A549 (cell line): Measurements from ENCODE around the gene DOCK10.

Experiments used
- CEBPB ChIP-seq, 2 experiments: fragments of >200 bp in 1 of 2; sonication (Bioruptor Twin) in 1 of 2; formaldehyde crosslinking in 1 of 2; IDR thresholded peaks; 2 replicates each; pipeline ENCODE4 v1.6.1; 2012 to 2016
- POLR2A ChIP-seq: IDR thresholded peaks from 2 replicates; pipeline ENCODE4 v1.6.1; 2012; ENCODE audit warnings: mild to moderate bottlenecking, low read length
- RCOR1 ChIP-seq: fragments of 150-350 bp; IDR thresholded peaks from 2 replicates; pipeline ENCODE4 v1.6.1; 2014; ENCODE audit warnings: antibody characterized with exemption, low read length, low read depth
- RNF2 ChIP-seq: fragments of 200-600 bp; sonication (generic); IDR thresholded peaks from 2 replicates; pipeline ENCODE4 v1.6.1; 2016; ENCODE audit warnings: low read depth, mild to moderate bottlenecking, antibody characterized with exemption, moderate library complexity, borderline replicate concordance
- TF ChIP-seq, protein P1 (sequence below): fragments of >200 bp; sonication (Bioruptor Twin); formaldehyde crosslinking; IDR thresholded peaks from 3 replicates; pipeline ENCODE4 v1.5.1; 2016
- TF ChIP-seq, protein P2 (sequence below): fragments of 200-600 bp; sonication (generic); IDR thresholded peaks from 2 replicates; pipeline ENCODE4 v1.6.1; 2016; ENCODE audit warnings: antibody characterized with exemption, mild to moderate bottlenecking, moderate library complexity
- TF ChIP-seq, protein P3 (sequence below): fragments of 450-650 bp; IDR thresholded peaks from 2 replicates; pipeline ENCODE4 v1.6.1; 2014; ENCODE audit warnings: antibody characterized with exemption
- TF ChIP-seq, protein P4 (sequence below): fragments of 150-350 bp; IDR thresholded peaks from 2 replicates; pipeline ENCODE4 v1.6.1; 2014; ENCODE audit warnings: low read depth, mild to moderate bottlenecking, low read length

DNA sequence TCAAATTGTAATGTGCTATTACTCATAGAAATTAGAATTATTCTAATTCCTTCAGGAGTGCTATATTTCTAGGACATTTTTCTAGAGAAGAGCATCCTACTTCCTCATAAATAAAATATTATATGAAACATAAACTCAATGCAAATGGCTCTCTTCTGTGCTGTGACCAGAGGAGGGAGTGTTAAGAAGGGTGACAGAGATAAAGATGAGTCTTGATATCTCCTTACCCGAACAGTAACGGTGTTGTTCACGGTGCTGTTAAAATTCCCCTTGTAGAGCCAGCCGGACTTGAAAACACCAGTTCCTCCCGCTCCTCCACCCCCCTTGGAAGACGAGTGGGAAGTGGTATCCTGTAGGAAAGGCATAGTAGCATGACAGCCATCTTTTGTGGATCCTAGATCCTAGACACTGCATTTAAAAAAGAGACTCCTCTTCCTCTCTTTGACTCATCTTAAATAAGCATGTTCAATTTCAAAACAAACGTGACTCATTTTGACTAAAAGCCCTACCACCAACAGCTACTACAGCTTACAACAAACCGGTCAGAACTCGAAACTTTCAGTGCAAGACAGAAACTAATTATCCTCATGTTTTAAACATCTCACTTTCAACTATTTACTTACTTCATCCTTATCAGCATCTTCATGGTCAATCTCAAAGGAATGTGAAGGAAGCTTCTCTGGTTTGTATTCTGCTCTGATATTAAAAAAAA, 156.3 kb downstream of the DOCK10 start:
- TF ChIP-seq CEBPB (IDR thresholded peaks at IDR 0.05), result no peak
- TF ChIP-seq, protein P1, sequence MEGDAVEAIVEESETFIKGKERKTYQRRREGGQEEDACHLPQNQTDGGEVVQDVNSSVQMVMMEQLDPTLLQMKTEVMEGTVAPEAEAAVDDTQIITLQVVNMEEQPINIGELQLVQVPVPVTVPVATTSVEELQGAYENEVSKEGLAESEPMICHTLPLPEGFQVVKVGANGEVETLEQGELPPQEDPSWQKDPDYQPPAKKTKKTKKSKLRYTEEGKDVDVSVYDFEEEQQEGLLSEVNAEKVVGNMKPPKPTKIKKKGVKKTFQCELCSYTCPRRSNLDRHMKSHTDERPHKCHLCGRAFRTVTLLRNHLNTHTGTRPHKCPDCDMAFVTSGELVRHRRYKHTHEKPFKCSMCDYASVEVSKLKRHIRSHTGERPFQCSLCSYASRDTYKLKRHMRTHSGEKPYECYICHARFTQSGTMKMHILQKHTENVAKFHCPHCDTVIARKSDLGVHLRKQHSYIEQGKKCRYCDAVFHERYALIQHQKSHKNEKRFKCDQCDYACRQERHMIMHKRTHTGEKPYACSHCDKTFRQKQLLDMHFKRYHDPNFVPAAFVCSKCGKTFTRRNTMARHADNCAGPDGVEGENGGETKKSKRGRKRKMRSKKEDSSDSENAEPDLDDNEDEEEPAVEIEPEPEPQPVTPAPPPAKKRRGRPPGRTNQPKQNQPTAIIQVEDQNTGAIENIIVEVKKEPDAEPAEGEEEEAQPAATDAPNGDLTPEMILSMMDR, result no peak
- TF ChIP-seq, protein P2, sequence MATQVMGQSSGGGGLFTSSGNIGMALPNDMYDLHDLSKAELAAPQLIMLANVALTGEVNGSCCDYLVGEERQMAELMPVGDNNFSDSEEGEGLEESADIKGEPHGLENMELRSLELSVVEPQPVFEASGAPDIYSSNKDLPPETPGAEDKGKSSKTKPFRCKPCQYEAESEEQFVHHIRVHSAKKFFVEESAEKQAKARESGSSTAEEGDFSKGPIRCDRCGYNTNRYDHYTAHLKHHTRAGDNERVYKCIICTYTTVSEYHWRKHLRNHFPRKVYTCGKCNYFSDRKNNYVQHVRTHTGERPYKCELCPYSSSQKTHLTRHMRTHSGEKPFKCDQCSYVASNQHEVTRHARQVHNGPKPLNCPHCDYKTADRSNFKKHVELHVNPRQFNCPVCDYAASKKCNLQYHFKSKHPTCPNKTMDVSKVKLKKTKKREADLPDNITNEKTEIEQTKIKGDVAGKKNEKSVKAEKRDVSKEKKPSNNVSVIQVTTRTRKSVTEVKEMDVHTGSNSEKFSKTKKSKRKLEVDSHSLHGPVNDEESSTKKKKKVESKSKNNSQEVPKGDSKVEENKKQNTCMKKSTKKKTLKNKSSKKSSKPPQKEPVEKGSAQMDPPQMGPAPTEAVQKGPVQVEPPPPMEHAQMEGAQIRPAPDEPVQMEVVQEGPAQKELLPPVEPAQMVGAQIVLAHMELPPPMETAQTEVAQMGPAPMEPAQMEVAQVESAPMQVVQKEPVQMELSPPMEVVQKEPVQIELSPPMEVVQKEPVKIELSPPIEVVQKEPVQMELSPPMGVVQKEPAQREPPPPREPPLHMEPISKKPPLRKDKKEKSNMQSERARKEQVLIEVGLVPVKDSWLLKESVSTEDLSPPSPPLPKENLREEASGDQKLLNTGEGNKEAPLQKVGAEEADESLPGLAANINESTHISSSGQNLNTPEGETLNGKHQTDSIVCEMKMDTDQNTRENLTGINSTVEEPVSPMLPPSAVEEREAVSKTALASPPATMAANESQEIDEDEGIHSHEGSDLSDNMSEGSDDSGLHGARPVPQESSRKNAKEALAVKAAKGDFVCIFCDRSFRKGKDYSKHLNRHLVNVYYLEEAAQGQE, result no peak
- no peak for TF ChIP-seq POLR2A
- TF ChIP-seq, protein P3, sequence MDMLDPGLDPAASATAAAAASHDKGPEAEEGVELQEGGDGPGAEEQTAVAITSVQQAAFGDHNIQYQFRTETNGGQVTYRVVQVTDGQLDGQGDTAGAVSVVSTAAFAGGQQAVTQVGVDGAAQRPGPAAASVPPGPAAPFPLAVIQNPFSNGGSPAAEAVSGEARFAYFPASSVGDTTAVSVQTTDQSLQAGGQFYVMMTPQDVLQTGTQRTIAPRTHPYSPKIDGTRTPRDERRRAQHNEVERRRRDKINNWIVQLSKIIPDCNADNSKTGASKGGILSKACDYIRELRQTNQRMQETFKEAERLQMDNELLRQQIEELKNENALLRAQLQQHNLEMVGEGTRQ, result no peak
- TF ChIP-seq RNF2, result no peak
- no peak for TF ChIP-seq RCOR1
- TF ChIP-seq, protein P4, sequence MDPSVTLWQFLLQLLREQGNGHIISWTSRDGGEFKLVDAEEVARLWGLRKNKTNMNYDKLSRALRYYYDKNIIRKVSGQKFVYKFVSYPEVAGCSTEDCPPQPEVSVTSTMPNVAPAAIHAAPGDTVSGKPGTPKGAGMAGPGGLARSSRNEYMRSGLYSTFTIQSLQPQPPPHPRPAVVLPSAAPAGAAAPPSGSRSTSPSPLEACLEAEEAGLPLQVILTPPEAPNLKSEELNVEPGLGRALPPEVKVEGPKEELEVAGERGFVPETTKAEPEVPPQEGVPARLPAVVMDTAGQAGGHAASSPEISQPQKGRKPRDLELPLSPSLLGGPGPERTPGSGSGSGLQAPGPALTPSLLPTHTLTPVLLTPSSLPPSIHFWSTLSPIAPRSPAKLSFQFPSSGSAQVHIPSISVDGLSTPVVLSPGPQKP, result no peak
